WTC11 (cell line): ENCODE measurements around the gene PDE4B.

Experiments
- ATF2 ChIP-seq: sonication (generic); formaldehyde crosslinking; IDR thresholded peaks from 2 replicates; pipeline ENCODE4 v1.8.1; 2022; ENCODE audit warnings: low read depth, missing genetic modification reagents, borderline replicate concordance
- ATF3 ChIP-seq: sonication (generic); formaldehyde crosslinking; conservative IDR thresholded peaks from 2 replicates; pipeline ENCODE4 v1.8.1; 2022; ENCODE audit warnings: mild to moderate bottlenecking, missing genetic modification reagents
- KAT7 ChIP-seq: sonication (generic); formaldehyde crosslinking; IDR thresholded peaks from 2 replicates; pipeline ENCODE4 v1.8.1; 2023; ENCODE audit warnings: missing genetic modification reagents, mild to moderate bottlenecking, borderline replicate concordance
- NFYB ChIP-seq: sonication (generic); formaldehyde crosslinking; conservative IDR thresholded peaks from 2 replicates; pipeline ENCODE4 v1.8.0; 2022; ENCODE audit warnings: low read depth, missing genetic modification reagents
- NR1H2 ChIP-seq: sonication (generic); formaldehyde crosslinking; IDR thresholded peaks from 2 replicates; pipeline ENCODE4 v1.9.0; 2021; ENCODE audit warnings: mild to moderate bottlenecking, moderate library complexity, missing genetic modification reagents
- TF ChIP-seq, protein P1 (sequence below): fragments of 200-600 bp; IDR thresholded peaks from 2 replicates; pipeline ENCODE4 v1.8.0; 2022; ENCODE audit warnings: antibody characterized with exemption

GRCh38 chr1:66380452-66381212 is 587.9 kb downstream of the PDE4B start:
- TF ChIP-seq NFYB (no peak), KAT7 (CRISPR knock-in tag) (no peak), NR1H2 (CRISPR knock-in tag) (no peak), ATF2 (CRISPR knock-in tag) (no peak), ATF3 (CRISPR knock-in tag) (no peak)
- TF ChIP-seq, protein P1, sequence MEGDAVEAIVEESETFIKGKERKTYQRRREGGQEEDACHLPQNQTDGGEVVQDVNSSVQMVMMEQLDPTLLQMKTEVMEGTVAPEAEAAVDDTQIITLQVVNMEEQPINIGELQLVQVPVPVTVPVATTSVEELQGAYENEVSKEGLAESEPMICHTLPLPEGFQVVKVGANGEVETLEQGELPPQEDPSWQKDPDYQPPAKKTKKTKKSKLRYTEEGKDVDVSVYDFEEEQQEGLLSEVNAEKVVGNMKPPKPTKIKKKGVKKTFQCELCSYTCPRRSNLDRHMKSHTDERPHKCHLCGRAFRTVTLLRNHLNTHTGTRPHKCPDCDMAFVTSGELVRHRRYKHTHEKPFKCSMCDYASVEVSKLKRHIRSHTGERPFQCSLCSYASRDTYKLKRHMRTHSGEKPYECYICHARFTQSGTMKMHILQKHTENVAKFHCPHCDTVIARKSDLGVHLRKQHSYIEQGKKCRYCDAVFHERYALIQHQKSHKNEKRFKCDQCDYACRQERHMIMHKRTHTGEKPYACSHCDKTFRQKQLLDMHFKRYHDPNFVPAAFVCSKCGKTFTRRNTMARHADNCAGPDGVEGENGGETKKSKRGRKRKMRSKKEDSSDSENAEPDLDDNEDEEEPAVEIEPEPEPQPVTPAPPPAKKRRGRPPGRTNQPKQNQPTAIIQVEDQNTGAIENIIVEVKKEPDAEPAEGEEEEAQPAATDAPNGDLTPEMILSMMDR: no peak
